Pulmonary artery endothelial cell (primary cell): Measurements from ENCODE around the gene GAPDH. TPM values are rescaled to one million over a fixed set of nuclear protein-coding genes. Genes with fewer than 3 reads are reported as not detected.
"Not testable (repeated sequence)": the region's sequence is repeated elsewhere in the genome, so short reads cannot be mapped to it uniquely, and the experiment has no call there.

Experiments used
- DNase-seq: peaks from one replicate; pipeline ENCODE4 v3.0.0-alpha.2; 2011; ENCODE audit warnings: low read depth, low spot score
- total RNA-seq: library from RNA; depleted of rRNA; stranded (reverse); fragments of >200 nt; gene quantifications from 2 replicates; pipeline ENCODE4 v1.2.3, GENCODE V29; 2014

GAPDH gene
- total RNA-seq, 1 donor from 2014 or later = 8,207 TPM

- DNase-seq = no peak
Measured at GRCh38 chr12:6528539-6529235, 5.6 kb upstream of the GAPDH start.

GRCh38 chr12:6529291-6529737 lies 5.0 kb upstream of the GAPDH start:
- no peak for DNase-seq

GRCh38 chr12:6530576-6531260 lies 3.6 kb upstream of the GAPDH start:
- no peak for DNase-seq

- peak; percentile 81 for DNase-seq
Measured at GRCh38 chr12:6532051-6532926, 2.0 kb upstream of the GAPDH start.

GRCh38 chr12:6532927-6533652 lies 1.2 kb upstream of the GAPDH start:
- DNase-seq = no peak

- no peak for DNase-seq
Measured at GRCh38 chr12:6533653-6533922, 729 bp upstream of the GAPDH start.

GRCh38 chr12:6534695-6534944 lies 303 bp downstream of the GAPDH start:
- no peak for DNase-seq

GRCh38 chr12:6534945-6535696 lies 804 bp downstream of the GAPDH start:
- DNase-seq = peak; percentile 71

GRCh38 chr12:6535697-6535946 lies 1.3 kb downstream of the GAPDH start:
- no peak for DNase-seq

GRCh38 chr12:6535960-6536847 lies 1.9 kb downstream of the GAPDH start:
- no peak for DNase-seq

GRCh38 chr12:6536894-6537579 lies 2.7 kb downstream of the GAPDH start:
- no peak for DNase-seq

GRCh38 chr12:6537580-6538419 lies 3.5 kb downstream of the GAPDH start:
- not testable (repeated sequence) for DNase-seq

GRCh38 chr12:6538420-6539313 lies 4.3 kb downstream of the GAPDH start:
- DNase-seq = no peak

- DNase-seq = no peak
Measured at GRCh38 chr12:6539314-6539682, 5.0 kb downstream of the GAPDH start.

- DNase-seq = no peak
Measured at GRCh38 chr12:6539707-6540134, 5.4 kb downstream of the GAPDH start.

- DNase-seq = no peak
Measured at GRCh38 chr12:6540181-6540877, 6.0 kb downstream of the GAPDH start.
